DMS153 treated with DMSO at 0.1 percent for 48 hours (cell line): ENCODE results near the gene WDFY4.

Experiments
- DNase-seq: peaks from one replicate; lab custom pipeline; 2025; ENCODE audit not compliant: unreplicated experiment; lab: John Stamatoyannopoulos, UW

WDFY4 gene

DNA sequence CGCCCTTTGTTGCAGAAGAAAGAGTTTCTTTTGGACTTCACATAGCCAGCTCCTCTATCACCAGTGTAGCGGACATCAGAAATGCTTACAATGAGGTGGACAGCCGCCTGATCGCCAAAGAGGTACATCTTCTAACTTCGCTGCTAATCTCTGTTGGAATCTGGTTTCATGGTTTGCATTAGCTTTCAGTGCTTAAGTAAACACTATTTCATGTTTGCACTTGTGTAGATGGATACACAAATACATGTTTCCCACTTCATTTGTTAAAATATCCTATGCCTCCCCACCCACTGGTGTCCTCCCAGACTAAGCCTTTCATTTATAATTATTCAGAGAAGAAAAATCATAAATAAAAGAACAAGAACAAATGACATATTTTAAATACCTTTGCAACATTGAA lies 103.9 kb downstream of the WDFY4 start:
- DNase-seq, result no peak

DNA sequence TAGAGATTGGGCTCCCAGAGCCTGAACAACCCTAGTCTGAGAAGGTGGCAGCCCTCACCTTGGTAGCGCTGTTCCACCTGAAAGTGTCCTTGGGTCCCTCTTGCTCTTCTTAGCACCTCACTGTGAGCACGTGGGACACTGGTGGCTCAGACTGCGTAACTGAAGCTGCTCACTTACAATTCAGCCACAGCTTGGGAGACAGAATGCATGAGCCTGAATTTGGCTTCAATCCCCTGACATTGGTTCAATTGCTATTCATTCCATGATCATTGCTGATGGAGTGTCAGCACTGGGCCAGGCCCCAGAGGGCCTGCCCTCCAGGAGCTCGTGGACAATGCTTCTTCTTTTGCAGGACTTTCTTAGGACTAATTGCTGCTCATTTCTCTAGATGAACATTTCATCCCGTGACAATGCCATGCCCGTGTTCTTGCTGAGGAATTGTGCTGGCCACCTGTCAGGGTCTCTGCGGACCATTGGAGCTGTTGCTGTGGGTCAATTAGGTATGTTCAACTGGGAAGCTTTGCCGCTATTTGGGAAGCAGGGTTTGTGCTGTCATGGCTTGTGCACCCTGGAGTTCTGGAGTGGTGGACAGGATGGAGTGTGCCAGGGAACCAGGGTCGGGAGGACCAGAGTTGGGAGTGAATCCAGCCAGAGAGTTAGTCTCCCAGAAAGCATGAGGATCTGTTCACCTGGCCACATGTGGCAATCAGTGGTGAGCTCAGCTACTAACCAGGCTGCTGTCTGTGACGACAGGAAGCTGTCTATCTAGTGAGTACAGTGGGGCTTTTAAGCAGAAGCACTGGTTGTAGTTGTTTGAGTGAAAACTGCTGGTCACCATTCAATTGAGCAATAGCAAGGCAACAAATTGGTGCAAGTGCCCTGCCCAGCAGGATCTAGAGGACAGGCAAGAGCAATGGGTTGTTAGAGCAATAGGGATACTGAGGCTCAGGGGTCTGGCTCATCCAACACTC lies 105.1 kb downstream of the WDFY4 start:
- DNase-seq, result no peak

DNA sequence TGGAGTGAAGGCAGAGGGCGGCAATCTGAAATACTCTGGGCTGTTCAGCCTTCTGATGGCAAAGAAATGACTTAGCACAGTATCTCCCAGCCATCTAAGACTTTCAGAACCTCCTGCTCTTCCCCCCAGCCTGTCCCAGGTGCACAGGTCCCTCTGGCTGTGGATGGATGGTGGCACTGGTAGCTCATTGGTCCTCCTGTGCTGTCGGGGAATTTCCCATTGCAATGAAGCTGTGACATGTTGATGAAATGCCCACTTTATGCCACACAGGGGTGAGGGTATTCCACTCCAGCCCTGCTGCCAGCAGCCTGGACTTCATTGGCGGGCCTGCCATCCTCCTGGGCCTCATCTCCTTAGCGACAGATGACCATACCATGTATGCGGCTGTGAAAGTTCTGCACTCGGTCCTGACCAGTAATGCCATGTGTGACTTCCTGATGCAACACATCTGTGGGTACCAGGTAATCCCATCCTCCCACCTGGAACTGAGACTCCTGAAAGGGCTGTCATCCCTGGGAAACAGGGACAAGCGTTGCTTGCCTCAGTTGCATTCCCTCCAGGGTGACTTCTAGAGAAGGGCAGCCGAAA lies 105.9 kb downstream of the WDFY4 start:
- DNase-seq, result no peak

DNA sequence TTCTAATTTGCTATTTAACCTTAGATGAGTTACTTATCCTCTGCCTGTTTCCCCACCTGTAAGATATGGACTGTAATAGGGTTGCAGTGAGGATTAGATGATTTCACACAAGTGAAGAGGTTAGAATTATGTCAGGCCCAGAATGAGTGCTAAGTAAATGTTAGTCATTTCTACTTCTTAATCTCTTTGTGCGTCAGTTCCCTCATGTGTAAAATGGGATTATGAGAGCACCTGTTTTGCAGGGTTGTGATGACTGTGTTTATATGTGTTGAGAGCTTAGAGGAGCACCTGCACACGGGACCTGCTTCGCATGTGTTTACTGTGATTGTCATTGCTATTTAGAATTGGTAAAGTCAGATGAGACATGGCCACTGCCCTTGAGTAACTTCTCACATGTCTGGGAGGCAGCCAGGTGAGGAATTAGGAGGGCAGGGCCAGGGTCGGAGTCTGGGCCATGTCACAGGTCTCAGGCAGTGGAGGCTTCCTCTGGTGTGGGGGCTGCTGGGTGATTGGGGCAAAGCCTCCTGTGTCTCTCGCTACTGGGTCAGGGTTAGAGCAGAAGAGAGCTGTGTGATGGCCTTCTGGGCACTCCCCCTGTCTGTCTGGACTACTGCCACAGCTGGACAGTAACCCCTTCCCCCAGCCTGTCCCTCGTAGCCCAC lies 106.7 kb downstream of the WDFY4 start:
- no peak for DNase-seq

DNA sequence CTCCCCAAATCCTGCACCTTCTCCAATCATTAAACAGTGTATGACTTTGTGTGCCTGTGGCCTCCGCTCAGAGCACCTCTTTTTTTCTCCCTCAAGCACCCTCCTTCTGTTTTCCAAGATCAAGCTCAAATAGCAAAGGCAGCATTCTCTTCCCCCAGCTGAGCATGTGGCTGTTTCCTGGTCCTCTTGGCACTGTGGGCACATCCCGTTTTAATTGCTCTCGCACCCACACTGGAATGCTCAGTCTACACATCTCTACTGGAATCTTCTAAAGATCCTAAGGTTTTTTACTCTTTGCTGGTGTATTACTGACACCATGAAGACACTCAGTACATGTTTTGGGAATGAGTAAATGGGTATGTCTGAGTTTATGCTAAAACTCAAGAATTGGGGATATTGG lies 107.4 kb downstream of the WDFY4 start:
- no peak for DNase-seq

DNA sequence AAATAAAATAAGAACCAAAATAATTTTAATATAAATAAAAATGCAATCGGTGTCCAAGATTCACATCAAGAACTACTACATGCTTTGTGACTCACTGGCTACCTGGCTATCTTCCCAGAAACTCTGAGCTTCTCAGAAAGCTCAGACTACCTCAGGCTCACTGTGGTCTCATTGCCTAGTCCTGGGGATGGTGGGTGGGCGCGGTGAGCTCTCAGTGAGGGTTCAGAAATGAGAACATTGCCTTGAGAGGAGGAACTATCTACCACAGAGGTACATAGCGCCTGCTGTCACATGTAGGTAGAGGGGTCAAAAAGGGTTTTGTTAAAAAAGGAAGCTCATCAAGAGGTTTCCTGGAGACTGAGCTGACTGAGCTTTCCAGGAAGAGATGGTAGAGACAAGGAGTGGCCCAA lies 108.0 kb downstream of the WDFY4 start:
- no peak for DNase-seq

DNA sequence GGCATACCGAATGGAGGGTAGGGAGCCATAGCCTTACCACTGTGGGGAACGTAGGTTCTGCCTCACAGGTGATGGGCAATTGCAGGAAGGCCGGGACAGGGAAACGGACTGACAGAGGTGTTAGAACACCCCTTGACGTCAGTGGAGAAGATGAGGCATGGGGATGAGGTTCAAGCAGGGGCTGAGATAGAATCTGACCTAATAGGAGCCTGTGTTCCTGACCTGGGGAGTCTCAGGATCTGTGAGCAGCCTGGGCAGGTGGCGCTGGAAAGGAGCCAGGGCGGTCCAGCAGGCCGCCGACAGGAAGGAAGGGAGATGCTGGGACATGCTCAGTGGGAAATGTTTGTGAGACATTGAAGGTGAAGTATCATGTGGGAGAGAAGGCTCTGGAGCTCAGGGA lies 109.4 kb downstream of the WDFY4 start:
- DNase-seq, result no peak

DNA sequence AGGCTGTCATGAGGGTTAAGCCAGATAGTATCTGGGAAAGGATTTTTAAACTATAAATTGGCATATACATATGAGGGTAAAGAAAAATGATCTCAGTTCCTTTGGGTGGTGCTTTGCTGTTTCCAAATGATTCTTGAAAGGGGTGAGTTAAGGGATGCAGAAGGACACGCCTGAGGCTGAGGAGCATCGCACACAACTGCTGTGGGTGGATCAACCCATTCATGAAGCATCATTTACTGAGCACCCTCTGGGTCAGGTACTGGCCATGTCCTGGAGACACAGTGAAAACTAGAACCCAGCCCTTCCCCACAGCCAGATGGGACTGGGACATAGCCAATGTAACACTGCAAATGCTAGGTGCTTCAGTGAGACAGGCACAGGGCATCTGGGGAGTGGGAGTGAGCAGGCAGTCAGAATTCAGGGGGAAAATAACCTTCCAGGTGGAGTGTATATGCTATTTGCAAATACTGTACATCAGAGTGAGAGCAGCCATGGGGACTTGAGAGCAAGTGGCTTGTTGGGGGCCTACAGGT lies 112.1 kb downstream of the WDFY4 start:
- no peak for DNase-seq

DNA sequence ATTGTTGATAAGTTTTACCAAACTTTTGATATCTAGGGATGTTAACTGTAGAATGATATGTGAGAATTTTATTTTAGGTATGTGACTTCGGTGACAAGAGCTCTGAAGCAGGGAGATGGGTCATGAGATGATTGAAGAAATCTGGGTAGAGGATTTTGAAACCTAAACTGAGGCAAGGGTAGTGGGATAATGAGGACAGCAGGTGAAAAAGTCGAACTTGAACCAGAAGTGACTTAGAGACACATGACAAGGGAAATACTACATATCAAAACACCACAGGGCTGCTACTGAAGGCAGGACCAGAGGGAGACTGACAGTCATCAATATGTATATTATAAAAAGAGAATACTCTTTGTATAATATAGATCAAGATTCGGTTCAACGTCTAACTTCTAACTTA lies 113.2 kb downstream of the WDFY4 start:
- DNase-seq, result no peak

DNA sequence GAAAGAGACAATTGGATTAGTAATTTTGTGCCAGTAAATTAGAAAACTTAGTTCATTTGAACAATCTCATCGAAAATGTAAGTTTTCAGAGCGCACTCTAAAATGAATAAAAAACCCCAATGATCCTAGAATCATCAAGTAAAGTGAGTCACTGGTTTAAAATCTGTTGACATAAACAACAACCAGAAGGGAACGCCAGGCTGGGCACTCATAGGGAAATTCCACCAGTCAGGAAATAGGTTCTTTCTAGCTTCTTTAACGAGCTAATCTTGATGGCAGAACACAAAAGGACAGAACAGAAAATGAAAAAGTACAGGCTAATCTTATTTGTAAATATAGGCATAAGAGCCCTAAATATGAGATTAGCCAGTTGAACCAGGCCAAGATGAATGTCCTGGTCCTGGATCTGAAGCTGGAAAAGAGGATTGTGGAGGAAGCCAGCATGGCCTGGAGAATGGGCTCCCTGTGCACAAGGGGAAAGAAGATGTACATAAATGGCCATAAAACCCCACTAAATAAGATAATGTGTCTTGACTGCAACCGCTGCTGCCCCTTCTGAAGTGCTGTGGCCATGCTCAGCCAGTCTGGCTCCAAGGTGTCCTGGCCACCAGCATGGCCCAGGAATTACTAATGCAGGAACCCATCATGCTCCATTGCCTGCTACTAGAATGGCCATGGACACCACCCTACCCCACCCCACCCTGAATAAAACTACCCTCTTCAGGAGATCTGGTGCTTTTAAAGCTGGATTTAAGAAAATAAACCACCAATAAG lies 114.0 kb downstream of the WDFY4 start:
- no peak for DNase-seq

DNA sequence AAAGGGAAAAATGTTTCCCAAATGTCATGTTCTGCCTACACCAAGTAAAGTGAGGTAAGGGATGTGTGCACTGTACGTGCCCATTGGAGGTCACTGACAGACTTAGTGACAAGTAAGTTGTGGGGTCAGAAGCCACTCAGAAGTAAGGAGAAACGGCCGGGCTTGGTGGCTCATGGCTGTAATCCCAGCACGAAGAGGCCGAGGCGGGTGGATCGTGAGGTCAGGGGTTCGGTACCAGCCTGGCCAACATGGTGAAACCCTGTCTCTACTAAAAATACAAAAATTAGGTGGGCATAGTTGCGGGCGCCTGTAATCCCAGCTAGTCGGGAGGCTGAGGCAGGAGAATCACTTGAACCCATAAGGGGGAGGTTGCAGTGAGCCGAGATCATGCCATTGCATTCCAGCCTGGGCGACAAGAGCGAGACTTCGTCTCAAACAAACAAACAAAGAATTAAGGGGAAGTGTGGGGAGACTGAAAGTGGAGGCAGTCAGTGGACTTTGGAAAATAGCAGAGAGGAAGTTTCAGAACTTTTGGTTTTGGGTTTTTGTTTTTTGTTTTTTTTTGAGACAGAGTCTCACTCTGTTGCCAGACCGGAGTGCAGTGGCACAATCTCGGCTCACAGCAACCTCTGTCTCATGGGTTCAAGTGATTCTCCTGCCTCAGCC lies 114.8 kb downstream of the WDFY4 start:
- no peak for DNase-seq

DNA sequence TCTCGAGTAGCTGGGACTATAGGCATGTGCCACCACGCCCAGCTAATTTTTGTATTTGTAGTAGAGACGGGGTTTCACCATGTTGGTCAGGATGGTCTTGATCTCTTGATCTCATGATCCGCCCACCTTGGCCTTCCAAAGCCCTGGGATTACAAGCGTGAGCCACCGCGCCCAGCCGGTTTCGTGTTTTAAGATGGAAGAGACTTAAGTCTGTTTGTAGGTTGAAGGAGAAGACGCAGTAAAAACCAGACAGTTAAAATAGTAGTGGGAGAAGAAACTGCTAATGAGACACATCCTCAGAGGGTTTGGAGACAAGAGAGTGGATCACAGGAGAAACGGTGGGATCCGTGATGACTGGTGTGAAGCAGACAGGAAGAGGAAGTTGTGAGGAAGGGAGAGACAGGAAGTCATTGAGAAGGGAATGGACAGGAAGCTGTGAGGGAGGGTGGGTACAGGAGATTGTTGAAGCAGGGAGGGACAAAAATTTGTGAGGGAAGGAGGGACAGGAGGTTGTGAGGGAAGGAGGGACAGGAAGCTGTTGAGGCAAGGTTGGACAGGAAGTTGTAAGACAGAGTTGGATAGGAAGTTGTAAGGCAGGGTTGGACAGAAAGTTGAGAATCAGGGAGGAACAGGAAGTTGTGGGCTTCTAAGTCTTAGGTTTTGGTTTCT lies 115.5 kb downstream of the WDFY4 start:
- DNase-seq, result no peak

DNA sequence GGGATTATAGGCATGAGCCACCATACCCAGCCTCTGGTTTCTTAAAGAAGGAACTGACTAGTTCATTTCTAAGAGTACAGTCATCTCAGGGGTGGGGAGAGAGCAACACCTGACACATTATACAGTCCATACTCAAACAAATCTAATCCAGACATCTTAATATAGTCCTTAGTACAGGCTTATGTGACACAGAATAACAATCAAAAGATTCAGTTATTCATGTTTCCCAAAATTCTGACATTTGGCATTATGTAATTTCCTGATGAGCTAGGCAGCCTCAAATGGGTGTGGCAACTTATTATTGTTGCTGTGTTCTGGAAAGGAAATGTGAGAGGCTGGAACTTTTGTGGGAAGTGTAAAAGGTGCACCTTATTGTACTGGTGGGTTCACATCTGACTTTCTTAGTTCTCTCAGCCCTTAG lies 116.3 kb downstream of the WDFY4 start:
- DNase-seq, result no peak

DNA sequence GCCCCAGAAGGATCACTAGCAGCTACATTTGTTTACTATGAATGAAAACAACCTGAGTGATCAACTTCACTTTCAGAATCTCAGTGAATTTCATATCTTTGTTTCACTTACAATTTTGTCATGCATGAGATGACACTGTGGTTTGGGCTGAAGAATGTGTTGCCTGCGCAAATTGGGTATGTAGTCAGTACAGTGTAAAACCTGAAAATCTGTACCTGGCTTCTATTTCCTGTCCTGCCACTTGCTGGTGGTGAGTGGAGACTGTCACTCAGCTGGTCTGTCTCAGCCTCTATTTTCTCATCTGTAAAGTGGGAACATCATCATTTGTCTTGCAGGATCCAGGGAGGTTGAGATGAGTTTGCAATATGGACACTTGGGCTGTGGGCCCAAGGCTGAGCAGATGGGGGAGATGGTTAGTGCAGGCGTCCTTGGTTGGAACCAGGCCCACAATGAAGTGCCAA lies 118.0 kb downstream of the WDFY4 start:
- DNase-seq, result no peak

DNA sequence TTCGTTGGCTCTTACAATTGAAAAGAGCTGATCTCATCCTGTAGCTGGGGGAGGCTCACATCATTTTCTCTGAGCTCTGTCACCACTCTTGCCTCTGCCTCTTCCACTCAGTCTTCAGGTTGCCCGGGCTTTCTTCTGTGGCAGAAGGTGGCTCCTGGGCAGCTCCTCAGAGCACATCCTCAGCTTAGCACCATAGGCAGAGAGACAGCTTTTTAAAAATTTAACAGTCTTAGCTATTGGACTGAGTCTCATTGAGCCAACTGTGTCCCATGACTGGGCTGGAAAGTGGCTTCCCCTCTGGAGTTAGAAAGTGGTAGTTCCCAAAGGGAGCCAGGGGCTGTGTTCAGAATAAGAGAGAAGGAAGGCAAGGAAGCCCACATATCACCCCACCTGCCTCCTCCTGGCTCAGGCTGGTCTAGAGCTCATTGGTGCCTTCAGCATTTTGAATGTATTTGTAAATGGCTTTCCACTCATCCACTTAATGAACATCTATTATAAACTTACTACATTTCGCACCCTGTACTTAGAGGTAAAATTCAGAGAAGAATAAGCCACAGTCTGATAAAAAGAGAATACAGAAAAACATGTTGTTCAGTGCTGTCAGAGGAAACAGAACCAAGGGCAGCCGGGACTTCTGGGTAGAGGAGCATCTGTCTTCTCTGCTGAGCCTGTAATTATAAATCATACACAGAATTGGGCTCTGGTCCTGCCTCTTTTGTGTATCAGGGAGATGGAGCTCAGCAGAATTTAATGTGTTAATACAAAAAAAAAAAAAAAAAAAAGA lies 119.3 kb downstream of the WDFY4 start:
- no peak for DNase-seq

DNA sequence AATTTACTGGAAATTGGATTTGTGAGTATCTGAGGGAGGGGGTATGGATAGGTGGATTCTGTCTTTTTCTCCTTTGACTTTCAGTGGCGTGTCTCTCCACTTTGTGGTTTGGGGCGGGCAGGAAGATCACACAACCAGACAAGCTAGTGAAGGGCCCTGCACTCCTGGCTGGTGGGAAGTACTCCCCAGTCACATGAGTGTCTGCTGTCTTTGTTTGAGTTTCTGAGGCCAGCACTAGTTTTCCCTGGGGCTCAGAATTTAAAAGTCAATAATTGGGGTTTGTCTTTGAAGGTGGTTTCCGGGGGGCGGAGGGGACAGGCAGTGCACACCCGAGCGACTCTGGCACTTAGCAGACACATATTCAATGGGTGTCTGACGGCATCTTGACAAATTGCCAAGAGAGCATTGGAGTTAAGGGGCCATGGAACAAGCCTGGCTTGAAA lies 120.1 kb downstream of the WDFY4 start:
- peak; percentile 5 for DNase-seq

DNA sequence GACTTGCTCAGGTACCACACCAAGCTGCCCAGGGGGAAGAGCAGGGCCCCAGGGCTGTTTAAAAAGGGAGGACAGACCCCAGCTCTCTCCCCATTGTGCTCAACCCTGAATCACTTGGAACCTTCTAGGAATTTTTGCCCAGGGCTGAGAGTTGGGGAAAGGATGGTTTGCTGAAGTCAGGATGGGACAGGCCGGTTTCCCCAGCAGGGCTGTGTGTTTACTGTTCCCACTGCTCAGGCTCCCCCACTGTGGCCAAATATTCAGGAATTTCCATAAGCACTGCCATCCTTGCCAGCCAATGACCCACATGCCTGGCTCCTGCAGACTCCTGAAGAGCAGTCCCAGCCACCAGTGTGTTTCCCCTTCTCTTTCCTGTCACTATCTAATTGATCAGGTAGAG lies 120.7 kb downstream of the WDFY4 start:
- DNase-seq, result no peak

DNA sequence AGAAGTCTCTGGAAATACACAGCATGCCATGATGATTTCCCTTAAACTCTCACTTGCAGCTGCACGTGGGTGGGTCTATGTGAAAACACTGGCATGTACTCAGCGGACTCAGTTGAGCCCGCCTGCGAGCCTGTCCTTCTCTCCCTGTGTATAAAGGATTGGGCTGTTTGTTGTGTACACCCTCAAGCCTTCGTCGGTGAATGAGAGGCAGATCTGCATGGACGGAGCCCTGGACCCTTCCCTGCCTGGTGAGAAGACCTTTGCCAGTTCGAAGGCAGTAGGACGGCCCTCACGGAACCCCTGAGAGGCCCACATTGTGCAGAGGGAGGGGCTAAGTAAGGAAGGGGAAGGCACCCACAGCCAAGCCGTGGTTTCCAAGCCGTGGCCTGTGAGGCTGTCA lies 121.2 kb downstream of the WDFY4 start:
- no peak for DNase-seq

DNA sequence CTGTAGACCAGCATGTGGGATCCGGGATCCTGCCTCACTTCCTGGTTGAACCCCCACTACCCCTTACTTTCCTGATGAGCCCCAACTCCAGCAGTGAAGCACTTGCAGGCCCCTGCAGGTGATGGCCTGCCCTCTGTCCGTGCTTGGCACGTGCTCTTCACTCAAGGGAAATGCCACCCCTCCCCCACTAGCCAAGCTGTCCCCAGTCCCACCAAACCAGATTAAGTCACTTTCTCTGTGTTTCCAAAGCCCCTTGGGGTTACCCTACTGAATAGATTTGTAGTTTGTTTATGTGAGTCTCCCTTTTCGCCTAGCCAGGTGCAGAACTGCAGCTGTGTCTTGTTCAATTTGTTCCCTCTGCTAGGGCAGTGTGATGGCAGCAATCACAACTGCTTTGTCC lies 121.7 kb downstream of the WDFY4 start:
- no peak for DNase-seq
